A549 (cell line): Measurements from ENCODE around the gene PDGFB.

Experiments used
- CHD4 ChIP-seq: fragments of 200-600 bp; sonication (generic); IDR thresholded peaks from 2 replicates; pipeline ENCODE4 v1.6.1; 2016; ENCODE audit warnings: antibody characterized with exemption, mild to moderate bottlenecking, borderline replicate concordance
- CTCF ChIP-seq: fragments of >200 bp; sonication (Bioruptor Twin); formaldehyde crosslinking; IDR thresholded peaks from 3 replicates; pipeline ENCODE4 v1.5.1; 2016
- EP300 ChIP-seq, 2 experiments: fragments of >200 bp; sonication (Bioruptor Twin); formaldehyde crosslinking; IDR thresholded peaks; 2 replicates in 1 of 2; 3 replicates in 1 of 2; pipeline ENCODE4 v1.6.1; 2016 to 2017
- SMC3 ChIP-seq: fragments of >200 bp; sonication (Bioruptor Twin); formaldehyde crosslinking; IDR thresholded peaks from 3 replicates; pipeline ENCODE4 v1.6.1; 2018; ENCODE audit warnings: inconsistent platforms

DNA sequence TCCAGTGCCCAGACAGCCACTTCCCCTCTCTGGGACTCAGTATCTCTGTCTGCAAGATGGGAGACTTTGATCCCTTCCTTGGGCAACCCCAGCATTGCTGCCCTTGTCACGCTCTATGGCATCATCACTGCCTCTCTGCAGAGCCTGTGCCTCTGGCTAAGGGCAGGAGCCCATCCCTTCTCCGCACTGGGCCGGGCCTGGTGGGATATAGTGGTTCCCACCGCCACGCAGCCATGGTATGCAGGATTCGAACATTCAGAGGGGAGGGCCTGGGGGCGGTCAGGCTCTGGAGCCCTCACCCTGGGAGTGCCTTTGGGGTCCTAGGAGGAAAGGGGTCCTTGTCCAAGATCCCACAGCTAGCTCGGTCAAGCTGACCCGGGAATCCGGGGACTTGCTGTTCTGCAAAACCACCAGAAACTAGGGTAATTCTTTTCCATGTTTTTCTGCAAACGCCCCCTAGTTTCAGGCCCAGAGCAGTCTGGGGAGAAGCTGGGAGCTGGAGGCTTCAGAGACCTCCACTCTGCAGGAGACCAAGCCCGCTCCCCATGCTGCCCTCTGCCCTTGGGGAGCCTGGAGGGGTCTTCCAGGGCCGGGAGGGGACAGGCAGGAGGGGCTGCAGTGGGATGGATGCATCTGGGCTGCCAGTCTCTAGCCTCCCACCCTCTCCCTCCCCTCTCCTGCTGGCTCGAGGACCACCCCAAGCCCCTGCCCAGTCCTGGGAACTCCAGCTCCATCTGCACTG is 67.9 kb downstream of the PDGFB start:
- TF ChIP-seq CTCF: no peak
- no peak for TF ChIP-seq SMC3
- TF ChIP-seq CHD4: no peak
- TF ChIP-seq EP300 (IDR thresholded peaks at IDR 0.05): no peak
